T-cell (primary cell): ENCODE results near the gene CLIC4. TPM values are rescaled to one million over a fixed set of nuclear protein-coding genes. Genes with fewer than 3 reads are reported as not detected.

Source experiments
- ATAC-seq, 4 experiments: fragments of 200-7000 bp in 3 of 4; fragments of 150-1000 bp in 1 of 4; cut with Tn5 transposase; replicated peaks in 1 of 4; 1 replicate in 3 of 4; 2 replicates in 1 of 4; pipeline ENCODE4 v1.10.0; 2021; ENCODE audit warnings: moderate library complexity in 3 of 4, mild to moderate bottlenecking in 2 of 4, moderate number of reproducible peaks in 1 of 4
- CTCF ChIA-PET, 2 donors: fragments of 300-600 bp; sonication (Branson Sonifier 250); formaldehyde crosslinking; loops; one replicate each; lab custom pipeline; 2022; ENCODE audit warnings: antibody characterized with exemption in 2 of 2; lab: Charles Lee
- POLR2A ChIA-PET, 2 donors: fragments of 300-600 bp; sonication (Branson Sonifier 250); formaldehyde crosslinking; loops; one replicate each; lab custom pipeline; 2022; ENCODE audit warnings: antibody characterized with exemption in 2 of 2; lab: Charles Lee
- DNase-seq, 35 experiments: peaks; one replicate each; pipeline versions ENCODE4 v3.0.0 to v3.0.0-alpha.2; 2013 to 2023
- H3K27ac ChIP-seq: one replicate; pipeline ENCODE4 v1.5.1; 2013; ENCODE audit warnings: low read length
- H3K27me3 ChIP-seq, 2 experiments: replicated peaks in 1 of 2; 1 replicate in 1 of 2; 2 replicates in 1 of 2; pipeline versions ENCODE4 v1.6.1 to v1.7.0; 2013; ENCODE audit warnings: low read length in 1 of 2, mixed read lengths in 1 of 2; ENCODE audit not compliant: control insufficient read depth in 2 of 2, insufficient read depth in 2 of 2; ENCODE audit errors: extremely low read depth in 1 of 2
- H3K36me3 ChIP-seq, 2 donors: 1 replicate in 1 of 2; 2 replicates in 1 of 2; pipeline versions ENCODE4 v1.6.1 to v1.7.0; 2013; ENCODE audit warnings: low read length in 1 of 2; ENCODE audit not compliant: control insufficient read depth in 2 of 2, insufficient read depth in 1 of 2; ENCODE audit errors: extremely low read depth in 1 of 2
- H3K4me1 ChIP-seq, 2 experiments: 1 replicate in 1 of 2; 2 replicates in 1 of 2; pipeline versions ENCODE4 v1.6.1 to v1.7.0; 2013; ENCODE audit warnings: low read length in 2 of 2, mixed read lengths in 1 of 2; ENCODE audit not compliant: insufficient read depth in 2 of 2, control insufficient read depth in 1 of 2; ENCODE audit errors: extremely low read depth in 1 of 2
- H3K4me3 ChIP-seq, 2 donors: 1 replicate in 1 of 2; 2 replicates in 1 of 2; pipeline versions ENCODE4 v1.5.1 to v1.7.0; 2013; ENCODE audit warnings: mild to moderate bottlenecking in 2 of 2, low read length in 1 of 2, moderate library complexity in 1 of 2; ENCODE audit not compliant: control insufficient read depth in 1 of 2; ENCODE audit errors: extremely low read depth in 1 of 2
- H3K9me3 ChIP-seq: 2 replicates; pipeline ENCODE4 v1.7.0; 2013
- H3K27ac Mint-ChIP-seq, 2 donors: one replicate each; pipeline ENCODE4 v1.8.0; 2020 to 2021; ENCODE audit warnings: mild to moderate bottlenecking in 2 of 2, mixed read lengths in 2 of 2
- H3K27me3 Mint-ChIP-seq, 2 donors: one replicate each; pipeline ENCODE4 v1.8.0; 2021 to 2022; ENCODE audit warnings: mixed read lengths in 2 of 2
- H3K36me3 Mint-ChIP-seq: one replicate; pipeline ENCODE4 v1.8.0; 2021; ENCODE audit warnings: mixed read lengths
- H3K4me1 Mint-ChIP-seq, 3 donors: one replicate each; pipeline ENCODE4 v1.8.0; 2020 to 2022; ENCODE audit warnings: mixed read lengths in 3 of 3, mild to moderate bottlenecking in 1 of 3
- H3K4me3 Mint-ChIP-seq, 3 donors: one replicate each; pipeline ENCODE4 v1.8.0; 2020 to 2022; ENCODE audit warnings: mild to moderate bottlenecking in 3 of 3, mixed read lengths in 3 of 3, moderate library complexity in 3 of 3
- H3K9me3 Mint-ChIP-seq, 3 donors: one replicate each; pipeline ENCODE4 v1.8.0; 2020 to 2022; ENCODE audit warnings: mixed read lengths in 3 of 3
- WGBS: methylation state at CpG from one replicate; pipeline ENCODE4 v1.1.5; 2013; ENCODE audit warnings: missing lambda C conversion rate; ENCODE audit not compliant: insufficient coverage; 5-methylcytosine and 5-hydroxymethylcytosine counted together
- total RNA-seq, 35 experiments: library from RNA in 6 of 35; stranded (reverse) in 6 of 35; fragments of 120-200 nt in 1 of 35; gene quantifications; one replicate each; pipeline versions ENCODE4 v1.2.1 to v1.2.4 and lab custom pipeline; 2013 to 2026

Gene CLIC4
- total RNA-seq, 5 donors from 2014 or later (not counting 1 experiment from before 2014, with no cell fraction given) = 0.75 to 9.1 (median 5.5) TPM

GRCh38 chr1:24828183-24828886 lies 83.1 kb downstream of the CLIC4 start:
- no peak overlapping the region for H3K4me3 ChIP-seq
- ATAC-seq (no peak), DNase-seq (no peak)
- no CpG with 5 or more reads among the region's 4 CpGs for WGBS
- no peaks in the 10 kb centered on the region for H3K36me3 ChIP-seq
- peaks cover 0 to 6% of the 10 kb centered on the region in 2 experiments for H3K27me3 ChIP-seq
- Mint-ChIP-seq H3K4me1 (no peaks in the 10 kb centered on the region), H3K27me3 (peaks cover 2 to 10% of the 10 kb centered on the region in 2 donors), H3K36me3 (no peaks in the 10 kb centered on the region), H3K9me3 (no peaks in the 10 kb centered on the region), H3K4me3 (no peak overlapping the region), H3K27ac (no peak overlapping the region)
- H3K27ac ChIP-seq = no peak overlapping the region
- CTCF ChIA-PET = interaction anchor here in 1 of 2 donors (0.7 kb wide), 1 partner anchor 47 kb away, joined by 3 read pairs; no protein-coding TSS in a partner anchor
- POLR2A ChIA-PET = no interaction called here
- H3K4me1 ChIP-seq = no peaks in the 10 kb centered on the region
- H3K9me3 ChIP-seq = no peaks in the 10 kb centered on the region

- Histone ChIP-seq H3K27me3 (peaks cover 0 to 6% of the 10 kb centered on the region in 2 experiments), H3K27ac (no peak overlapping the region), H3K36me3 (no peaks in the 10 kb centered on the region), H3K9me3 (no peaks in the 10 kb centered on the region), H3K4me1 (no peaks in the 10 kb centered on the region), H3K4me3 (no peak overlapping the region)
- no peak for DNase-seq
- POLR2A ChIA-PET = no interaction called here
- no peak for ATAC-seq
- WGBS = no CpG with 5 or more reads among the region's 2 CpGs
- no peak overlapping the region for H3K4me3 Mint-ChIP-seq
- no peaks in the 10 kb centered on the region for H3K9me3 Mint-ChIP-seq
- peaks cover 2 to 10% of the 10 kb centered on the region in 2 donors for H3K27me3 Mint-ChIP-seq
- no peak overlapping the region for H3K27ac Mint-ChIP-seq
- no peaks in the 10 kb centered on the region for H3K4me1 Mint-ChIP-seq
- H3K36me3 Mint-ChIP-seq = no peaks in the 10 kb centered on the region
- CTCF ChIA-PET = interaction anchor here in 1 of 2 donors (2.4 kb wide), 1 partner anchor 140 kb away, joined by 94 read pairs; no protein-coding TSS in a partner anchor
These were observed 83.6 kb downstream of the CLIC4 start for GRCh38 chr1:24828887-24829192.

- POLR2A ChIA-PET = no interaction called here
- peak in 1 of 35 experiments; percentile 74 for DNase-seq
These were observed 85.5 kb downstream of the CLIC4 start for GRCh38 chr1:24830680-24831272.

GRCh38 chr1:24841593-24841992 lies 96.3 kb downstream of the CLIC4 start:
- no peaks in the 10 kb centered on the region for H3K9me3 Mint-ChIP-seq
- Histone ChIP-seq H3K4me3 (no peak overlapping the region), H3K27me3 (no peaks in the 10 kb centered on the region), H3K27ac (no peak overlapping the region), H3K9me3 (no peaks in the 10 kb centered on the region), H3K4me1 (no peaks in the 10 kb centered on the region), H3K36me3 (no peaks in the 10 kb centered on the region)
- peaks cover 0 to under 1% (median 0%) of the 10 kb centered on the region in 3 donors for H3K4me1 Mint-ChIP-seq
- no peak overlapping the region for H3K27ac Mint-ChIP-seq
- no peaks in the 10 kb centered on the region for H3K36me3 Mint-ChIP-seq
- DNase-seq = no peak
- ChIA-PET CTCF (interaction anchor here in 1 of 2 donors (1.2 kb wide), 2 partner anchors 11 to 153 kb away, joined by 5 to 6 read pairs; no protein-coding TSS in a partner anchor), POLR2A (no interaction called here)
- WGBS = no CpG with 5 or more reads among the region's 3 CpGs
- no peak for ATAC-seq
- H3K4me3 Mint-ChIP-seq = no peak overlapping the region
- peaks cover 7 to 8% of the 10 kb centered on the region in 2 donors for H3K27me3 Mint-ChIP-seq

More at GRCh38 chr1:24830680-24831272, 85.5 kb downstream of the CLIC4 start:
- H3K4me3 Mint-ChIP-seq = no peak overlapping the region
- Histone ChIP-seq H3K4me3 (no peak overlapping the region), H3K36me3 (no peaks in the 10 kb centered on the region), H3K9me3 (no peaks in the 10 kb centered on the region), H3K27ac (no peak overlapping the region), H3K27me3 (no peaks in the 10 kb centered on the region), H3K4me1 (no peaks in the 10 kb centered on the region)
- H3K36me3 Mint-ChIP-seq = no peaks in the 10 kb centered on the region
- no peak overlapping the region for H3K27ac Mint-ChIP-seq
- CTCF ChIA-PET = interaction anchor here (0.5 to 2.4 kb wide), 30 partner anchors 10 to 1695 kb away, joined by 3 to 94 read pairs (median 4); partner anchors contain the start of gene CLIC4 (in 1 of the 2)
- H3K4me1 Mint-ChIP-seq = no peaks in the 10 kb centered on the region
- H3K9me3 Mint-ChIP-seq = no peaks in the 10 kb centered on the region
- peaks cover 2 to 10% of the 10 kb centered on the region in 2 donors for H3K27me3 Mint-ChIP-seq
- ATAC-seq = peak in 2 of 4 experiments; percentile 54 to 63
- no CpG with 5 or more reads among the region's 3 CpGs for WGBS

GRCh38 chr1:24846671-24847070 lies 101.4 kb downstream of the CLIC4 start:
- no peak overlapping the region for H3K27ac ChIP-seq
- Mint-ChIP-seq H3K4me1 (peaks cover 14 to 18% (median 18%) of the 10 kb centered on the region in 3 donors), H3K27ac (no peak overlapping the region), H3K36me3 (no peaks in the 10 kb centered on the region), H3K9me3 (no peaks in the 10 kb centered on the region), H3K4me3 (no peak overlapping the region), H3K27me3 (peaks cover 7 to 8% of the 10 kb centered on the region in 2 donors)
- 93% methylated on average over 2 of the region's 4 CpGs for WGBS
- no peaks in the 10 kb centered on the region for H3K36me3 ChIP-seq
- peaks cover 2 to 28% of the 10 kb centered on the region in 2 experiments for H3K4me1 ChIP-seq
- ATAC-seq (no peak), DNase-seq (no peak)
- H3K9me3 ChIP-seq = no peaks in the 10 kb centered on the region
- ChIA-PET CTCF (interaction anchor here in 1 of 2 donors (2.6 kb wide), 1 partner anchor 83 kb away, joined by 19 read pairs; the partner anchor contains the start of gene RUNX3), POLR2A (no interaction called here)
- H3K4me3 ChIP-seq = no peak overlapping the region
- H3K27me3 ChIP-seq = no peaks in the 10 kb centered on the region

- Mint-ChIP-seq H3K4me1 (peaks cover 14 to 18% (median 18%) of the 10 kb centered on the region in 3 donors), H3K36me3 (no peaks in the 10 kb centered on the region), H3K27me3 (no peaks in the 10 kb centered on the region), H3K4me3 (peak overlapping the region; percentile 57 to 74 (median 71)), H3K9me3 (no peaks in the 10 kb centered on the region), H3K27ac (peak overlapping the region; percentile 58 to 74)
- POLR2A ChIA-PET = no interaction called here
- Histone ChIP-seq H3K4me1 (peaks cover 2 to 28% of the 10 kb centered on the region in 2 experiments), H3K4me3 (peak overlapping the region; percentile 49 to 51), H3K9me3 (no peaks in the 10 kb centered on the region), H3K27ac (peak overlapping the region; percentile 65), H3K27me3 (no peaks in the 10 kb centered on the region), H3K36me3 (no peaks in the 10 kb centered on the region)
- CTCF ChIA-PET = interaction anchor here (0.5 to 2.6 kb wide), 24 partner anchors 12 to 1189 kb away, joined by 3 to 24 read pairs (median 4); partner anchors contain the start of gene RUNX3 (in 1 of the 2)
- DNase-seq (peak; percentile 79 to 94 (median 86)), ATAC-seq (peak; percentile 94 to 97 (median 96))
- WGBS = under 1% methylated on average over 77 of the region's 89 CpGs
These were observed 103.0 kb downstream of the CLIC4 start for GRCh38 chr1:24847995-24848881.
